Sigmoid colon (tissue), 4 donors: ENCODE data around the gene TP73.

Source experiments
- EP300 ChIP-seq, 4 donors: sonication (generic); formaldehyde crosslinking; IDR thresholded peaks; one replicate each; pipeline ENCODE4 v1.6.1; 2017; ENCODE audit warnings: antibody characterized with exemption in 4 of 4
- POLR2A ChIP-seq, 2 donors: fragments of 450-650 bp; IDR thresholded peaks; one replicate each; pipeline ENCODE4 v1.6.1; 2016; ENCODE audit warnings: antibody characterized with exemption in 2 of 2, mild to moderate bottlenecking in 2 of 2, moderate library complexity in 2 of 2
- POLR2AphosphoS5 ChIP-seq, 4 donors: sonication (generic); formaldehyde crosslinking; IDR thresholded peaks; one replicate each; pipeline ENCODE4 v1.6.1; 2017; ENCODE audit warnings: antibody characterized with exemption in 4 of 4
- TF ChIP-seq, protein P1 (sequence below), 4 experiments: fragments of 450-650 bp in 3 of 4; fragments of 200-600 bp in 1 of 4; IDR thresholded peaks; one replicate each; pipeline ENCODE4 v1.5.1; 2016 to 2019; ENCODE audit warnings: antibody characterized with exemption in 4 of 4, mild to moderate bottlenecking in 3 of 4, moderate library complexity in 2 of 4

DNA sequence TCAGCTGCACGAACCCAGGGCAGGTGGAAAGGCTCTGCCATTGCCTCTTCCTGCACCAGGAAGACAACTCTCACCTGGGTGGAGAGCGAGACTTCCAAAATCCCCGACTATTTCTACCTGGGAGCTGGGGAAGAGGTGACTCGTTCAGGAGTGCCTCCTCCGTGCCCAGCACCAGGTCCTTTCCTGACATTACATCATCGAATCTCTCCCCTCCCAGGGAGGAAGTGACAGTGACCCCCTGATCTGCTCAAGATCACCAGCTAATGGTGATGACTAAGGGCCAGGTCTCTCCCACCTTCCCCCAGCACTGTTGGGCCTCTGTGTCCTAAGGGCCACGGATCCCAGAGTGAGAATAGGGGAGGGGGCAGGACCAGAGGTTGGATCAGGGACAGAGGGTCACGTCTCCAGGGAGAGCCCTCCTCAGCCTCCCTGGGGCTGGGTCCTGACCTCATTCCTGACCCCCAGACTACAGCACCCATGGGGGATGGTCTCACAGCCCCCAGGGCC lies 47.8 kb upstream of the TP73 start:
- TF ChIP-seq, protein P1, sequence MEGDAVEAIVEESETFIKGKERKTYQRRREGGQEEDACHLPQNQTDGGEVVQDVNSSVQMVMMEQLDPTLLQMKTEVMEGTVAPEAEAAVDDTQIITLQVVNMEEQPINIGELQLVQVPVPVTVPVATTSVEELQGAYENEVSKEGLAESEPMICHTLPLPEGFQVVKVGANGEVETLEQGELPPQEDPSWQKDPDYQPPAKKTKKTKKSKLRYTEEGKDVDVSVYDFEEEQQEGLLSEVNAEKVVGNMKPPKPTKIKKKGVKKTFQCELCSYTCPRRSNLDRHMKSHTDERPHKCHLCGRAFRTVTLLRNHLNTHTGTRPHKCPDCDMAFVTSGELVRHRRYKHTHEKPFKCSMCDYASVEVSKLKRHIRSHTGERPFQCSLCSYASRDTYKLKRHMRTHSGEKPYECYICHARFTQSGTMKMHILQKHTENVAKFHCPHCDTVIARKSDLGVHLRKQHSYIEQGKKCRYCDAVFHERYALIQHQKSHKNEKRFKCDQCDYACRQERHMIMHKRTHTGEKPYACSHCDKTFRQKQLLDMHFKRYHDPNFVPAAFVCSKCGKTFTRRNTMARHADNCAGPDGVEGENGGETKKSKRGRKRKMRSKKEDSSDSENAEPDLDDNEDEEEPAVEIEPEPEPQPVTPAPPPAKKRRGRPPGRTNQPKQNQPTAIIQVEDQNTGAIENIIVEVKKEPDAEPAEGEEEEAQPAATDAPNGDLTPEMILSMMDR (IDR thresholded peaks at IDR 0.05) = no peak
- TF ChIP-seq POLR2AphosphoS5 (IDR thresholded peaks at IDR 0.05) (no peak), POLR2A (IDR thresholded peaks at IDR 0.05) (no peak), EP300 (IDR thresholded peaks at IDR 0.05) (no peak)
